CD4-positive, alpha-beta T cell treated with Interleukin-10 for 1 hour (primary cell): ENCODE data around the gene UBXN11.

Source experiments
- DNase-seq: peaks from one replicate; pipeline ENCODE4 v3.0.0-alpha.2; 2020

The UBXN11 gene, protein sequence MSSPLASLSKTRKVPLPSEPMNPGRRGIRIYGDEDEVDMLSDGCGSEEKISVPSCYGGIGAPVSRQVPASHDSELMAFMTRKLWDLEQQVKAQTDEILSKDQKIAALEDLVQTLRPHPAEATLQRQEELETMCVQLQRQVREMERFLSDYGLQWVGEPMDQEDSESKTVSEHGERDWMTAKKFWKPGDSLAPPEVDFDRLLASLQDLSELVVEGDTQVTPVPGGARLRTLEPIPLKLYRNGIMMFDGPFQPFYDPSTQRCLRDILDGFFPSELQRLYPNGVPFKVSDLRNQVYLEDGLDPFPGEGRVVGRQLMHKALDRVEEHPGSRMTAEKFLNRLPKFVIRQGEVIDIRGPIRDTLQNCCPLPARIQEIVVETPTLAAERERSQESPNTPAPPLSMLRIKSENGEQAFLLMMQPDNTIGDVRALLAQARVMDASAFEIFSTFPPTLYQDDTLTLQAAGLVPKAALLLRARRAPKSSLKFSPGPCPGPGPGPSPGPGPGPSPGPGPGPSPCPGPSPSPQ

GRCh38 chr1:26306290-26307229 is at the start of gene UBXN11:
Gene UBXN11, minus strand, starts transcription at chr1:26306636. Its CDS starts 3,753 bp downstream, at chr1:26302883.
- DNase-seq, result peak; percentile 95

DNA sequence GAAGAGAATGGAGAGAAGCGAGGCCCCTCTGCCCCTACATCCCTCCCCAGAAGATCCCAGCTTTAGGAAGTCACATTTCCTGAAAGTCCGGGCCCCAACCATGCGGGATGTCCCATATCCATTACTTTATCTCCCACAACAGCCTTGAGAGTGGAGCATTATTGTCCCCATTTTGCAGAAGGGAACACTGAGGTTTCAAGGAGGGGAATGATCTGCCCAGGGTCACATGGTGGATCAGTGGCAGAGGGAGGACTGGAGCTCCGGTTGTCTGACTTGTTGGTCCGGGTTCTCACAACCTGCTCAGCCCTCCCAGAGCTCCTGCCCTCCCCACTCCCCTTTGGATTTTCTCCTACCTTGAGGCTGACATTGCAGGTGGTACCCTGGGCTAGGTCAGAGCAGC is 49.7 kb upstream of the UBXN11 start:
- DNase-seq, result no peak

- no peak for DNase-seq
These were observed 48.5 kb upstream of the UBXN11 start for GRCh38 chr1:26354972-26355371.

DNA sequence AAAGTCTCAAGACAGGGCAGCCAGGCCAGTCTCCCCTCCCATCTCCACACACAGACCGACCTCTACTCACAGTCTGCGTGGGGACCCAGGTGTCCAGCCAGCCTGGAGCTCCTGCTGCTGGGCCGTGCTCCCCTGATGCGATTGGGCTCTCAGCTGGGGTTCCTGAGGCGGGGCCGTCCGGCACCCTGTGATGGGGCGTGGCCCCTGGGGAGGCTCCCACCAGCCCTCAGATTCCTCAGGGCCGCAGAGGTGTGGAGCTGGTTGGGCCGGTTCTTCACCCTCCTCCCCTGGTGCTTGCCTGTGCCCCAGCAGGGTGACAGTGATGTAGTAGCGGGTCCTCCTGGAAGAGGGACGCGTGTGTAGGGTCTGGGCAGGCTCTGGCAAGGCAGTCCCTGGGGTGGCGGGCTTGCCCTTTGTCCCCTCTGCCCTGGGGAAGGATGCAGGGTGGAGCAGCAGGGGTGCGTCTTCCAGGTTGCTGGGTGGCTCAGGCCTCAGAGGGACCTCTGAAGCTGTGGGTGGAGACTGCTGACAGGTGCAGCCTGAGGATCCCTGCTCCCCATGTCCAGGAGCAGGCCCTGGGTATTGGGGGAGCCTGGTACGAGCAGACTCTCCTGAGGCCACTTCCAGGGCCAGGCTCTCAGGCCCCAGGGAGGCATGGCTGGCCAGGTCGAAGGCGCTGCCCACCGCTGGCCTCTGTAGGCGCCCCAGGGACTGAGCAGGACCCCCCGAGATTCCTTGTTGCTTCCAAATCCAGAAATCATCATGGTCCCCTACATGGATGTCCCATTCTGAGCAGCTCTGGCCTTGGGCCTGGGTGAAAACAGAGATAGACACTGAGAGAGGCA is 47.8 kb upstream of the UBXN11 start, which contains the start of gene CRYBG2:
Gene CRYBG2 (minus strand): TSS at position 155 of the 845 bp plus-strand sequence. CDS start 7,473 bp downstream, outside the sequence.
- DNase-seq, result no peak

- DNase-seq, result no peak
These were observed 46.9 kb upstream of the UBXN11 start for GRCh38 chr1:26353210-26353859.

DNA sequence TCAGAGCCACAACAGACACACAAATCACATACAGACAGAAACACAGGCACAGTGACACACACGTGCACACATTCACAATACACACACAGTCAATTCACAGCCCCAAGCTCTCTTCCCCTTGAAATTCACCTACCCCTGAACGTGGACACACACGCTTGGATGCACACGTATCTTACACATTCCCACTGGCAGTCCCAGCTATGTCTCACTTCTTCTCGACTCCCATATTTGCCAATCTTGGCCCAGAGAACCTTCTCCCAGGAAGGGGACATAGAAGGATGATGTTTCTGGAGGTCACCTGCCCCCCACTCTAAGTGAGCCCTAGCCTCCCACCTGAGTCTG is 45.9 kb upstream of the UBXN11 start:
- no peak for DNase-seq

DNA sequence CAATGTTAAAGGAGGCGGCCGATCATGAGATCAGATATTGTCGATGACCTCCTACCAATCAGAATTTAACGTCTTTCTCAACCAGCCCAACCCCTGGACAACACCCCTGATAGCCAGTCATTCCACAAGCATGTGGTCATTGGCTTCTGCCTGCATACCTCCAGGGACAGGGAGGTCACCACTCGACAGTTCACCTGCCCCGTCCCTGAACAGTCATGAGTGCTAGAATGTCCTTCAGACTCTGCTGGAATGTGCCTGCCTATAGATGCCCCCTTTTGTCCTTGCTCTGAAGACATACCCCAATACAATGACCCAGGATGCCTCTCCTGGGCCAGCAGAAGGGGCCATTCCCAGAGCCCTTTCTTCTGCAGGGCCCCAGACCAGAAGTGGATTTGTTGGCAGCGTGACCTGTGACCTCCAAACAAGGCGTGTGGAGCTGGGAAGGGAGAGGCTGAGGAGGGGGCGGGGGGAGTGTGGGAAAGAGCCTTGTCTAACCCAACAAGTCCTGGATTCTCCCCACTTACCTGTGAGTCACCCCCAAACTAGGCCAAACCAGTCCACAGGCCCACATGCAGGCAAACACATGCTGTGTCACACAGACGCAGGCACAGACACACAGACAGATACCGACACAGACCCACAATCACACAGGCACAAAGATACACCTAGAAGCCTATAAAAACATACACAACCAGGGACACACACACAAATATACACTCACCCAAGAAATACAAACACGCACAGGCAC is 45.3 kb upstream of the UBXN11 start:
- DNase-seq, result no peak

DNA sequence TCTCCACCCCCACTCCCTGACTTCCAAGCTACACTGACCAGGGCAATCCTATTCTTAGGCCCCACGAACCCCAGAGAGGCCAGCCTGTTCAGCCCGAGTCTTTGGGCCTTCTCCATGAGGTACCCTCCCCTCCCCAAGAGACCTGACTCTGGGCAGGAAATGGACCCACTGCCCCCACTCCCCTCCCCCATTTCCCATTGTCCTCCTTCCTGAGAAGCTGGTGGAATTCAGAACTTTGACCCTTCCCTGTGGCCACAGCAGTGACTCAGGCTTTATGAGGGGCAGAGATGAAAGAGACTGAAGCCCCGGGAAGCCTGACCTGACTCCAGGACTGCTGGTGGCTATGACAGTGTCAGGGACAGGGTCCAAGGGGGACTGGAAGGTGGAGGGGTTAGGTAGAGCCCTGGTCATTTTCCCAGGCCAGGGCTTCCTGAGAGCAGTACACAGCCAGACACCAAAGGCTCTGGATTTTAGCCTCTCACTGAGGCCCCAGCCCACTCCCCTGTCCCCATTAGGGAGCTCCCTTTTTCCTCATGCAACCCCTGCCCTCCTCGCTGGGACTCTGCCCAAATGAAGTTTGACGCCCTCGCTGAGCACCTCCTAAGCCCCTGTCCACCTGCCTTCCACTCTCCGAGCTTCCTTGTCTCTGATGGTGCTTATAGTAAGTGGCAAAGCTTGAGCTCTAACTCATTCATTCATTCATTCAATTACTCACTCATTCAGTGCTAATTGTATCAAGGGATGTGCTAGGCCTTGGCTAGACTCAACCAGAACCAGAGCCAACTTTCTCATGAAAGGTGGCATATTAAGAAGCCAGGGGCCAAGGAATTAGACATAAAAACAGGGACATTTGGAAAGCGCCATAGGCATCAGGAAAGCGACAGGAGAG is 44.5 kb upstream of the UBXN11 start:
- no peak for DNase-seq

- DNase-seq, result no peak
These were observed 43.9 kb upstream of the UBXN11 start for GRCh38 chr1:26350343-26350700.

DNA sequence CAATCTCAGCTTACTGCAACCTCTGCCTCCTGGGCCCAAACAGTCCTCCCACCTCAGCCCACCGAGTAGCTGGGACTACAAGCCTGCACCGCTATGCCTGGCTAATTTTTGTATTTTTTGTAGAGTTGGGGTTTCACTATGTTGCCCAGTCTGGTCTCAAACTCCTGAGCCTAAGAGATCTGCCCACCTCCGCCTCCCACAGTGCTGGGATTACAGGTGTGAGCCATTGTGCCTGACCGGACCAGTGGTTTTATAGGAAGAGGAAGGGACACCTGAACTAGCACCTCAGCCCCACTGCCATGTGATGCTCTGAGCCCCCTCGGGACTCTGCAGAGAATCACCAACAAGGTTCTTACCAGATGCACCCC is 43.4 kb upstream of the UBXN11 start:
- DNase-seq, result no peak

GRCh38 chr1:26349188-26349876 is 42.9 kb upstream of the UBXN11 start:
- DNase-seq, result no peak

DNA sequence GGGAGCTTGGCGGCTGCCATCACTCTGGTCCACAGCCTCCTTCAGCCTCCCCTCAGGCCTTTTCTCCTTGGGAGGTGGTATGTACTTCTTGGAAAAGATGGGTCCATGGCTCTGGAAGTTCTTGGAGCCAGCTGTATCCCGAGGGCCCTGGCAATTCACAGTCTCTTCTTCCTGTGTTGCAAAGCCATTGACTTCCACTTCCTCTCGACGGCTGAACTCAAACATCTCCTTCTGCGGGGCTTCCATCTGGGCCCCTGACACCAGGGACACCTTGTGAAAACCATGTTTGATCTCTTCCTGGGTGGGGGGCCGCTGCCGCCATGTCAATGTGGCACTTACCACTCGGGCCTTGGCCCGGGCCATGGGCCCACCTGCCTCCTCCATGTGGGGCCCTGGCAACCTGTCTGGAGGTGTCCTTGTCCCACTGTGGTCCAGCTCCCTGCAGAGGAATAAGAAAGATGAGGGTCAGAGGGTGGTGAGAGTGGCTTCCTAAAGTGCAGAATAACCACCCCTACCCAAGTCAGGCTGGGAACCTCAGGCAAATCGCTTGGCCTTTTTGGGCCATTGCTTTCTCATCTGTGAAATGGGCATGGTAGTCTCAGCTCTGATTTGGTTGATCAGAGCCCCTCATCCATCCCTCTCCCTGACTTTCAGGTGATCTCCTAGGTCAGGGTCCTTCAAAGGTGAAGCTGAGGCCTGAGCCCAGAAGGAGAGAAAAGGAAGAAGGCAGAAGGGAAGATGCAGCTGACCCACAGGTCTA is 40.0 kb upstream of the UBXN11 start:
- DNase-seq, result no peak

DNA sequence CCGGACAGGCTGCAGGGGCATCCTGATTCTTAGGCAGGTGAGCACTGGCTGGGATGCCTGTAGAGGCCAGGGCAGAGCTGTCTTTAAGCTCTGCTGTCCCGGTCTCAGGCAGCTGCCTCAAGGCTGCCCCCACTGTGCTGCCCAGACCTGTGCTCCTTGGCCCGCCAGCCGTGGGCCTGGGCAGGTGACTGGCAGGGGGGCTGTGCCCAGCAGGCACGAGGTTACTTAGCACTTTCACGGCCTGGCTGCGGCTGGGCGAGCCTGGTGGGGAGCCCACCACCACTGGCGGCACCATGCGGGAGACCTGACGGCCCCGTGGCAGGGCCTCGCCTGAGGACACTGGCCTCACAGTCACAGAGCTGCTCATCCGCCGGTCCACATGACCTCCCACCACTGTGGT is 39.3 kb upstream of the UBXN11 start:
- no peak for DNase-seq

GRCh38 chr1:26344147-26344920 is 37.9 kb upstream of the UBXN11 start:
- no peak for DNase-seq

DNA sequence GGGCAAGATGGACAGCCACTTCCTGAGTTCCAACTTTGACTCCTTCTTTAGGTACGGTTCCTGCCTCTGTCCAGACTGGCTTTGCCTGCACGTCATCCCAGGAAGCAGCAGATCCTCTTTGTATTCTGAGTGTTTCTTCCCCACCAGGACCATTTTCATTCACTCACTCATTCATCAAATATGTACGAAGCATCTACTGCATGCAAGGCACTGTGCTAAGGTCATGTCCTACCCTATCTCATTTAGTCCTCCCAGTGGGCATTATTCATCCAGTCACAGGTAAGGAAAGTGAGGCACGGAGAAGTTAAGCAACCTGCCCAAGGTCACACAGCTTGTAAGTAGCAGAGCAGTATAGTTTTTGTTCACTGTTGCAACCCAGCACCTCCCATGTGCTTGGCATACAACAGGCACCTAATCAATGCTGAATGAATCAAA is 33.6 kb upstream of the UBXN11 start:
- no peak for DNase-seq

DNA sequence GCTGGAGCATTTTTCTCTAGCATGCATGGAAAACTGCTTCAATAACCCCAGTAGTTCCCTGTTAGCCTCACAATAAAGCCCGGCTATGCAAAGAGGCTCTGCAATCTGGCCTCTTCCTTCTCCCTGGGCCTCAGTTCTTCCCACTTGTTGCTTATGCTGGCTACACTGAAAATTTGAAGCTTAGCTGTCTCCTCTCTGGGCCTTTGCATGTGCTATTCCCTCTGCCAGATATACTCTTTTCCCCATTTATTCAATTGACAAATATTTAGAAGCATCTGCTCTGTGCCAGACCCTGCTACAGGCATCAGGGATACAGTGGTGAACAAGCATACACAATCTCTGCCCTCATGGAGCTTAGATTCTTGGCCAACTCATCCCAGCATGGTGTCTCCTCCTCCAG is 32.2 kb upstream of the UBXN11 start:
- no peak for DNase-seq

- no peak for DNase-seq
These were observed 31.2 kb upstream of the UBXN11 start for GRCh38 chr1:26337625-26338024.

GRCh38 chr1:26337206-26337535 is 30.7 kb upstream of the UBXN11 start:
- no peak for DNase-seq
